Stomach (tissue), 9 donors: ENCODE data around the gene NOLC1. TPM values are rescaled to one million over a fixed set of nuclear protein-coding genes. Genes with fewer than 3 reads are reported as not detected.

Source experiments
- DNase-seq, 2 donors: peaks; one replicate each; pipeline versions ENCODE4 v3.0.0 to v3.0.0-alpha.2; 2013 to 2019
- H3K27ac ChIP-seq, 5 donors: fragments of 200-600 bp in 4 of 5; sonication (generic) in 4 of 5; one replicate each; pipeline ENCODE4 v1.5.1; 2013 to 2019; ENCODE audit warnings: mild to moderate bottlenecking in 1 of 5, moderate library complexity in 1 of 5
- H3K27me3 ChIP-seq, 3 donors: fragments of 200-600 bp; sonication (generic); one replicate each; pipeline ENCODE4 v1.5.1; 2017 to 2019; ENCODE audit warnings: mixed run types in 1 of 3
- H3K36me3 ChIP-seq, 4 donors: fragments of 200-600 bp; sonication (generic); 1 replicate in 3 of 4; 2 replicates in 1 of 4; pipeline ENCODE4 v1.5.1; 2016 to 2019
- H3K4me1 ChIP-seq, 4 donors: fragments of 200-600 bp; sonication (generic); one replicate each; pipeline ENCODE4 v1.5.1; 2016 to 2019
- H3K4me3 ChIP-seq, 4 donors: fragments of 200-600 bp; sonication (generic) in 3 of 4; one replicate each; pipeline ENCODE4 v1.5.1; 2016 to 2019; ENCODE audit warnings: mild to moderate bottlenecking in 1 of 4
- H3K9me3 ChIP-seq, 4 donors: fragments of 200-600 bp; sonication (generic); one replicate each; pipeline ENCODE4 v1.5.1; 2016 to 2019
- EP300 ChIP-seq: sonication (generic); formaldehyde crosslinking; IDR thresholded peaks from one replicate; pipeline ENCODE4 v1.6.1; 2017; ENCODE audit warnings: antibody characterized with exemption
- POLR2A ChIP-seq, 4 donors: fragments of 450-650 bp; IDR thresholded peaks; one replicate each; pipeline ENCODE4 v1.6.1; 2016; ENCODE audit warnings: antibody characterized with exemption in 4 of 4, control low read depth in 2 of 4, mild to moderate bottlenecking in 1 of 4, moderate library complexity in 1 of 4
- POLR2AphosphoS5 ChIP-seq, 3 donors: sonication (generic); formaldehyde crosslinking; IDR thresholded peaks; one replicate each; pipeline ENCODE4 v1.6.1; 2016; ENCODE audit warnings: antibody characterized with exemption in 3 of 3
- WGBS, 5 donors: extraction: QIAGEN DNeasy Blood & Tissue Kit in 3 of 5; methylation state at CpG; one replicate each; pipeline versions ENCODE4 v1.1.5 to v1.1.7; 2013 to 2018; 5-methylcytosine and 5-hydroxymethylcytosine counted together
- intact Hi-C: fragments of 100-400 bp; cut with DNase I; formaldehyde crosslinking; loops from one replicate; pipeline ENCODE4 v1.15.1; 2023; ENCODE audit warnings: low total_unique reads
- polyA plus RNA-seq, 3 donors: library from polyadenylated mRNA; stranded (reverse); fragments of 200-250 nt; gene quantifications; one replicate each; pipeline ENCODE4 v1.2.3, GENCODE V29; 2013
- total RNA-seq, 5 donors: library from RNA; depleted of rRNA; stranded (reverse); fragments of >200 nt; gene quantifications; one replicate each; pipeline versions ENCODE4 v1.1.0 to v1.2.3, GENCODE V29; 2014 to 2016
- TF ChIP-seq, protein P1 (sequence below), 7 experiments: fragments of 450-650 bp in 4 of 7; fragments of 200-600 bp in 3 of 7; sonication (generic) in 3 of 7; IDR thresholded peaks; one replicate each; pipeline ENCODE4 v1.5.1; 2016 to 2019; ENCODE audit warnings: antibody characterized with exemption in 7 of 7, control low read depth in 2 of 7, mild to moderate bottlenecking in 1 of 7
- donor health status: healthy with polysubstance abuse.
- donor health status: Bipolar disorder and iron deficiency.
- donor health status: healthy.

The NOLC1 gene
- total and polyA plus RNA-seq, 8 donors, result 9.8 to 73.7 (median 32.2) TPM

DNA sequence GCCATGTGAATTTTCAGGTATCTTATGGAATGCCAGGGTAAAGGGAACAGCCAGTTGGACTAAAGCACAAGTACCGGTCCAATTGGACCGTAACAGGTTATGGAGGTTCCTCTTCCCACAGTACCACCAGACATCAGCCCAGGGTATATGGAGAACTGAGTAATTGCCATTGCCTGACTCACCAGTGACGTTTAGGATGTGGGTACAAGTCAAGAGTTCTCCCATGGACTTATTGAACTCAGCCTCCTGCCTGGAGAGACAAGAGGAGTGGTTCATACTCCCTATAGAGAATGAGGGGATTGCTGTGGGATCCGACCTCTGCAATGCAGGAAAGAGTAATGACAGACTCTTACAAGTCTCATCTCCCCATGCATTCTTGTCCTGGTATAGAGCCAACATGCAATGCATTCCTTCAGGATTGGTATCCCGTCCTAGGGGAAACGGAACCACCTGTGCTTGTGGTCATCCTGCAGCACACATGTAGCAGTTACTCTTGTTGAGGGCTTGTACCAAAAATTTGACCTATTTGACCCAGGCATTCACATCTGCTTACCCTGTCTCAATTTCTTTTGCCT is 43.2 kb downstream of the NOLC1 start:
- 82 to 87% (median 83%) methylated on average over 6 of the region's 6 CpGs for WGBS, 5 donors
- TF ChIP-seq POLR2AphosphoS5 (IDR thresholded peaks at IDR 0.05) (no peak), POLR2A (IDR thresholded peaks at IDR 0.05) (no peak), EP300 (no peak)
- TF ChIP-seq, protein P1, sequence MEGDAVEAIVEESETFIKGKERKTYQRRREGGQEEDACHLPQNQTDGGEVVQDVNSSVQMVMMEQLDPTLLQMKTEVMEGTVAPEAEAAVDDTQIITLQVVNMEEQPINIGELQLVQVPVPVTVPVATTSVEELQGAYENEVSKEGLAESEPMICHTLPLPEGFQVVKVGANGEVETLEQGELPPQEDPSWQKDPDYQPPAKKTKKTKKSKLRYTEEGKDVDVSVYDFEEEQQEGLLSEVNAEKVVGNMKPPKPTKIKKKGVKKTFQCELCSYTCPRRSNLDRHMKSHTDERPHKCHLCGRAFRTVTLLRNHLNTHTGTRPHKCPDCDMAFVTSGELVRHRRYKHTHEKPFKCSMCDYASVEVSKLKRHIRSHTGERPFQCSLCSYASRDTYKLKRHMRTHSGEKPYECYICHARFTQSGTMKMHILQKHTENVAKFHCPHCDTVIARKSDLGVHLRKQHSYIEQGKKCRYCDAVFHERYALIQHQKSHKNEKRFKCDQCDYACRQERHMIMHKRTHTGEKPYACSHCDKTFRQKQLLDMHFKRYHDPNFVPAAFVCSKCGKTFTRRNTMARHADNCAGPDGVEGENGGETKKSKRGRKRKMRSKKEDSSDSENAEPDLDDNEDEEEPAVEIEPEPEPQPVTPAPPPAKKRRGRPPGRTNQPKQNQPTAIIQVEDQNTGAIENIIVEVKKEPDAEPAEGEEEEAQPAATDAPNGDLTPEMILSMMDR (IDR thresholded peaks at IDR 0.05), result no peak
- DNase-seq, result no peak
- H3K27me3 ChIP-seq, result no peaks in the 10 kb centered on the region
- H3K4me1 ChIP-seq, result no peaks in the 10 kb centered on the region
- intact Hi-C loops, result no loop called here
- H3K4me3 ChIP-seq, result no peak overlapping the region
- H3K9me3 ChIP-seq, result peaks cover 0 to 8% (median 4%) of the 10 kb centered on the region in 4 donors
- no peak overlapping the region for H3K27ac ChIP-seq
- H3K36me3 ChIP-seq, result no peaks in the 10 kb centered on the region

DNA sequence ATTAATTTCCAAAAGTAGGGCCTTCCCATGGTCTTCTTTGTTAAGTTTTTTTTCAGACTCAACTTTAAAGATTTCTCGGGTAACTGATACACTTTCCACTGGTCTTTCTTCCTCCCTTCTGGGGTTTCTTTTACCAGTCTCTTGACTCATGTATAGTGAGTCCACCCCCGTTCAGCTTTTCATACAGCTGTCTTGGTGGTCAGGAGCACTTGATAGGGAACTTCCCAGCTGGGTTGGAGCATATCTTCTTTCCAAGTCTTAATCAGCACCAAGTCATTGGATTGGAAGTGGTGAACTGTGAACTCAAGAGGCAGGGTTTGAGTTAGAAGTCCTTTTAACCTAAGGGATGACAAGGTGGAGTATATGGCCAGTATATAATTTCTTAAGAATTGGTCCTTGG is 44.7 kb downstream of the NOLC1 start:
- no peak for TF ChIP-seq EP300
- no peak for TF ChIP-seq POLR2A (IDR thresholded peaks at IDR 0.05)
- no peak for TF ChIP-seq POLR2AphosphoS5 (IDR thresholded peaks at IDR 0.05)
- TF ChIP-seq, protein P1 (IDR thresholded peaks at IDR 0.05), result no peak
- H3K27ac ChIP-seq, result no peak overlapping the region
- H3K9me3 ChIP-seq, result peaks cover 0 to 8% (median 3%) of the 10 kb centered on the region in 4 donors
- DNase-seq, result no peak
- intact Hi-C loops, result no loop called here
- H3K27me3 ChIP-seq, result no peaks in the 10 kb centered on the region
- H3K4me1 ChIP-seq, result no peaks in the 10 kb centered on the region
- no peak overlapping the region for H3K4me3 ChIP-seq
- no peaks in the 10 kb centered on the region for H3K36me3 ChIP-seq
- WGBS, 5 donors, result 63 to 78% (median 75%) methylated on average over 2 of the region's 2 CpGs

DNA sequence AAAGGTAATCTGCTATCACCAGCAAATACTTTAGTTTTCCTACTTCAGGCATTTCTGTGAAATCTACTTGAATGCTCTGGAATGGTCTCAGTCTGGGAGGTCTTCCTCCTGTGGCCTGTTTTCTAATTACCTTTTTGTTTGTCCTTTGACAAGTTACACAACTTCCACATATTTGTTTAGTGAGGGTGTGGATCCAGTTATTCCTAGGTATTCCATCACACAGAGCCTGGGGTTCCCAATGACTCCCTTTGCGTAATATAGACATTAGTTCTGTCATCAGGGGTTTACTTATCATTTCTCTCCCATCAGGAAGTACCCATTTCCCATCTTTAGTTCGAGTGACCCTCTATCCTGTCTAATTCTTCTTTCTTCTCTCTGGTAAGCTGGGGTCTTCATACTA is 45.8 kb downstream of the NOLC1 start:
- H3K4me3 ChIP-seq, result no peak overlapping the region
- no peak overlapping the region for H3K27ac ChIP-seq
- 69 to 83% (median 75%) methylated on average over 2 of the region's 2 CpGs for WGBS, 5 donors
- no peak for DNase-seq
- TF ChIP-seq, protein P1 (IDR thresholded peaks at IDR 0.05), result no peak
- TF ChIP-seq EP300 (no peak), POLR2AphosphoS5 (IDR thresholded peaks at IDR 0.05) (no peak), POLR2A (IDR thresholded peaks at IDR 0.05) (no peak)
- intact Hi-C loops, result no loop called here
- no peaks in the 10 kb centered on the region for H3K27me3 ChIP-seq
- no peaks in the 10 kb centered on the region for H3K36me3 ChIP-seq
- H3K9me3 ChIP-seq, result no peaks in the 10 kb centered on the region
- H3K4me1 ChIP-seq, result no peaks in the 10 kb centered on the region

DNA sequence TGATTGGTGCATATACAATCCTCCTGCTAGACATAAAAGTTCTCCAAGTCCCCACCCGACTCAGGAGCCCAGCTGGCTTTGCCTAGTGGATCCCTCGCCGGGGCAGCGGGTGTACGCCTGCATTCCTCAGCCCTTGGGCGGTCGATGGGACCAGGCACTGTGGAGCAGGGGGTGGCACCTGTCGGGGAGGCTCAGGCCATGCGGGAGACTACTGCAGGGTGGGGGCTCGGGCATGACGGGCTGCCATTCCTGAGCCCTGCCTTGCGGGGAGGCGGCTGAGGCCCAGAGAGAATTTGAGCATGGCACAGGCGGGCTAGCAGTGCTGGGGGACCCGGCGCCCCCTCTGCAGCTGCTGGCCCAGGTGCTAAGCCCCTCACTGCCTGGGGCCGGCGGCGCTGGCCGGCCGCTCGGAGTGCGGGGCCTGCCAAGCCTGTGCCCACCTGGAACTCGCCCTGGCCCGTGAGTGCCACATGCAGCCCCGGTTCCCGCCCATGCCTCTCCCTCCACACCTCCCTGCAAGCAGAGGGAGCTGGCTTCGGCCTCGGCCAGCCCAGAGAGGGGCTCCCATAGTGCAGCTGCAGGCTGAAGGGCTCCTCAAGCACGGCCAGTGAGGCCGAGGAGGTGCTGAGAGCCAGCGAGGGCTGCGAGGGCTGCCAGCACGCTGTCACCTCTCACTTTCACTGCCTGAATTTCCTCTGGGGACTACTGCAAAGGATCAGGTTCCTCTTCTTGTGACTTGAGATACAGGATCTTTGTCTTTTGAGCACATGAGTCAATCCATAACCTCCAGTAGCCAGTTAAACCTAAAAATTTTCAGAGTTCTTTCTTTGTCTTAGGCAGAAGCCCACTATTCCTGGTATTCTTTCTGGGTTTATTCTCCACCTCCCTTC is 48.8 kb downstream of the NOLC1 start:
- H3K36me3 ChIP-seq, result no peaks in the 10 kb centered on the region
- WGBS, 5 donors, result 91 to 94% (median 92%) methylated on average over 14 to 34 of the region's 34 CpGs

More for the DNA sequence above, 48.8 kb downstream of the NOLC1 start:
- H3K27ac ChIP-seq, result no peak overlapping the region
- peaks cover 8 to 13% (median 10%) of the 10 kb centered on the region in 4 donors for H3K9me3 ChIP-seq
- no peaks in the 10 kb centered on the region for H3K4me1 ChIP-seq
- intact Hi-C loops, result no loop called here
- no peak overlapping the region for H3K4me3 ChIP-seq
- TF ChIP-seq, protein P1 (IDR thresholded peaks at IDR 0.05), result no peak
- no peak for TF ChIP-seq POLR2A (IDR thresholded peaks at IDR 0.05)
- TF ChIP-seq POLR2AphosphoS5 (IDR thresholded peaks at IDR 0.05), result no peak
- TF ChIP-seq EP300, result no peak
- no peak for DNase-seq
- H3K27me3 ChIP-seq, result no peaks in the 10 kb centered on the region
